ENCODE results near the gene ELP5. TPM values are rescaled to one million over a fixed set of nuclear protein-coding genes. Genes with fewer than 3 reads are reported as not detected.

ELP5 gene
- total and polyA plus RNA-seq, 2 donors (not counting 1 experiment from before 2014, with no cell fraction given) = 22.6 to 33.2 TPM

GRCh38 chr17:7221278-7222092, 30.5 kb upstream of the ELP5 start:
- Histone ChIP-seq H3K4me2 (ENCODE audit: extremely low read depth, insufficient read depth, low read length) (peak overlapping the region; percentile 80), H3K36me3 (ENCODE audit: control insufficient read depth, insufficient read depth, low read length) (peaks cover 26% of the 10 kb centered on the region), H2AFZ (ENCODE audit: low read length) (no peak overlapping the region), H3K4me1 (ENCODE audit: control insufficient read depth, extremely low read depth, insufficient read depth, low read length) (peaks cover 11% of the 10 kb centered on the region), H3K27ac (ENCODE audit: insufficient read depth, low read length) (peak overlapping the region; percentile 86), H3K79me2 (ENCODE audit: control insufficient read depth, insufficient read depth, low read length) (peaks cover 22% of the 10 kb centered on the region), H3K9me3 (ENCODE audit: control insufficient read depth, insufficient read depth, low read depth, low read length) (no peaks in the 10 kb centered on the region), H3K9ac (ENCODE audit: insufficient read depth, low read length) (no peak overlapping the region), H3K4me3 (replicated peaks in 1 of 4; ENCODE audit: control extremely low read depth in 1 of 4, insufficient read depth in 1 of 4, low read depth in 3 of 4, low read length in 4 of 4) (peak overlapping the region in 2 of 4 experiments; percentile 79 to 90), H4K20me1 (ENCODE audit: control insufficient read depth, extremely low read depth, insufficient read depth, low read length) (no peaks in the 10 kb centered on the region), H3K27me3 (ENCODE audit: control insufficient read depth, insufficient read depth, low read length) (no peaks in the 10 kb centered on the region)
- TF ChIP-seq CTCF (conservative IDR thresholded peaks at IDR 0.05 in 1 of 2, IDR thresholded peaks at IDR 0.05 in 1 of 2; ENCODE audit: low read depth in 1 of 2, low read length in 2 of 2) = no peak
- no peak for TF ChIP-seq EZH2 (IDR thresholded peaks at IDR 0.05; ENCODE audit: low read length, missing control alignments)
- DNase-seq (ENCODE audit: low read depth in 2 of 2) = no peak

- Histone ChIP-seq H3K36me3 (ENCODE audit: control insufficient read depth, insufficient read depth, low read length) (peaks cover 34% of the 10 kb centered on the region), H3K27me3 (ENCODE audit: control insufficient read depth, insufficient read depth, low read length) (no peaks in the 10 kb centered on the region), H3K4me1 (ENCODE audit: control insufficient read depth, extremely low read depth, insufficient read depth, low read length) (peaks cover 10% of the 10 kb centered on the region), H3K4me2 (ENCODE audit: extremely low read depth, insufficient read depth, low read length) (no peak overlapping the region), H3K4me3 (replicated peaks in 1 of 4; ENCODE audit: control extremely low read depth in 1 of 4, insufficient read depth in 1 of 4, low read depth in 3 of 4, low read length in 4 of 4) (no peak overlapping the region), H3K27ac (ENCODE audit: insufficient read depth, low read length) (no peak overlapping the region), H3K9ac (ENCODE audit: insufficient read depth, low read length) (no peak overlapping the region), H3K9me3 (ENCODE audit: control insufficient read depth, insufficient read depth, low read depth, low read length) (no peaks in the 10 kb centered on the region), H4K20me1 (ENCODE audit: control insufficient read depth, extremely low read depth, insufficient read depth, low read length) (no peaks in the 10 kb centered on the region), H2AFZ (ENCODE audit: low read length) (no peak overlapping the region), H3K79me2 (ENCODE audit: control insufficient read depth, insufficient read depth, low read length) (peaks cover 16% of the 10 kb centered on the region)
- no peak for DNase-seq (ENCODE audit: low read depth in 2 of 2)
- TF ChIP-seq EZH2 (IDR thresholded peaks at IDR 0.05; ENCODE audit: low read length, missing control alignments) (no peak), CTCF (conservative IDR thresholded peaks at IDR 0.05 in 1 of 2, IDR thresholded peaks at IDR 0.05 in 1 of 2; ENCODE audit: low read depth in 1 of 2, low read length in 2 of 2) (no peak)
Measured at GRCh38 chr17:7222093-7222971, 29.7 kb upstream of the ELP5 start.

- H3K27ac ChIP-seq (ENCODE audit: insufficient read depth, low read length) = no peak overlapping the region
- no peak overlapping the region for H3K4me2 ChIP-seq (ENCODE audit: extremely low read depth, insufficient read depth, low read length)
- no peak overlapping the region for H2AFZ ChIP-seq (ENCODE audit: low read length)
- no peaks in the 10 kb centered on the region for H3K9me3 ChIP-seq (ENCODE audit: control insufficient read depth, insufficient read depth, low read depth, low read length)
- H3K4me3 ChIP-seq (replicated peaks in 1 of 4; ENCODE audit: control extremely low read depth in 1 of 4, insufficient read depth in 1 of 4, low read depth in 3 of 4, low read length in 4 of 4) = no peak overlapping the region
- H3K4me1 ChIP-seq (ENCODE audit: control insufficient read depth, extremely low read depth, insufficient read depth, low read length) = peaks cover 10% of the 10 kb centered on the region
- peaks cover 17% of the 10 kb centered on the region for H3K79me2 ChIP-seq (ENCODE audit: control insufficient read depth, insufficient read depth, low read length)
- TF ChIP-seq EZH2 (IDR thresholded peaks at IDR 0.05; ENCODE audit: low read length, missing control alignments) (no peak), CTCF (conservative IDR thresholded peaks at IDR 0.05 in 1 of 2, IDR thresholded peaks at IDR 0.05 in 1 of 2; ENCODE audit: low read depth in 1 of 2, low read length in 2 of 2) (no peak)
- H3K9ac ChIP-seq (ENCODE audit: insufficient read depth, low read length) = no peak overlapping the region
- H3K36me3 ChIP-seq (ENCODE audit: control insufficient read depth, insufficient read depth, low read length) = peaks cover 39% of the 10 kb centered on the region
- H4K20me1 ChIP-seq (ENCODE audit: control insufficient read depth, extremely low read depth, insufficient read depth, low read length) = no peaks in the 10 kb centered on the region
- DNase-seq (ENCODE audit: low read depth in 2 of 2) = no peak
- H3K27me3 ChIP-seq (ENCODE audit: control insufficient read depth, insufficient read depth, low read length) = no peaks in the 10 kb centered on the region
Measured at GRCh38 chr17:7222972-7223292, 29.1 kb upstream of the ELP5 start.

Data from fibroblast of lung (primary cell).